ENCODE data around the gene FAXC. TPM values are rescaled to one million over a fixed set of nuclear protein-coding genes. Genes with fewer than 3 reads are reported as not detected.

FAXC gene
- total RNA-seq, 2 experiments from 2014 or later: not detected

DNA sequence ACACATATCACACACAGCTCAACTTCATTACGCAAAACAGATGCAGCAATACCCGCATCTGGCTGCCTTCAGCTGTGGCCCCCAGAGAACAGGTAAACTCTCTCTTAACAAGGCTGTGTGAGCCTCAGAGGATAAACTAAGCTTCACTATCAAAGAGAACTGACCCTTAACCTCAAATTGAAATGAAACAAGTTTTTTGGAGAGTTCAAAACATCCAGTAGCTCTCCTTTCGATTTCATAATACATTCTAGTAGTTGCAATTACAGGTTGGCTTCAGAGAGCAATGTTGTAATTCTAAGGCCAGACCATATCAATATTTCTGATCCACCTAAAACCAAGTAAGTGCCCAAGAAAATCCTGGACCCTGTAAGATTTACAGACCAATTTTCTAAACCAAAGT is 113.5 kb downstream of the FAXC start:
- Histone ChIP-seq H3K4me1 (ENCODE audit: insufficient read depth, low read length) (no peaks in the 10 kb centered on the region), H3K4me3 (ENCODE audit: low read length) (no peak overlapping the region), H3K27me3 (ENCODE audit: control insufficient read depth in 1 of 2, insufficient read depth in 2 of 2, low read length in 2 of 2) (peaks cover 0 to 3% of the 10 kb centered on the region in 2 experiments), H3K9me3 (ENCODE audit: control insufficient read depth in 1 of 2, insufficient read depth in 1 of 2, low read length in 2 of 2) (no peaks in the 10 kb centered on the region), H3K27ac (ENCODE audit: low read depth in 1 of 2, low read length in 2 of 2) (no peak overlapping the region), H3K36me3 (ENCODE audit: insufficient read depth, low read length) (no peaks in the 10 kb centered on the region)
- ChIA-PET POLR2A (no interaction called here), CTCF (no interaction called here)
- no peak overlapping the region for H3K4me3 Mint-ChIP-seq
- no peaks in the 10 kb centered on the region for H3K36me3 Mint-ChIP-seq (ENCODE audit: low read depth)
- intact Hi-C loops (cut with DNase I, micrococcal nuclease): no loop called here
- DNase-seq (no peak), ATAC-seq (ENCODE audit: poor library complexity) (no peak)
- H3K9me3 Mint-ChIP-seq: no peaks in the 10 kb centered on the region
- H3K27ac Mint-ChIP-seq: no peak overlapping the region
- no peak for TF ChIP-seq CTCF (IDR thresholded peaks at IDR 0.05)
- H3K4me1 Mint-ChIP-seq (ENCODE audit: low read depth): no peaks in the 10 kb centered on the region
- peaks cover 53% of the 10 kb centered on the region for H3K27me3 Mint-ChIP-seq

GRCh38 chr6:99233219-99233618 is 116.3 kb downstream of the FAXC start:
- no peaks in the 10 kb centered on the region for H3K9me3 Mint-ChIP-seq
- POLR2A ChIA-PET: no interaction called here

DNA sequence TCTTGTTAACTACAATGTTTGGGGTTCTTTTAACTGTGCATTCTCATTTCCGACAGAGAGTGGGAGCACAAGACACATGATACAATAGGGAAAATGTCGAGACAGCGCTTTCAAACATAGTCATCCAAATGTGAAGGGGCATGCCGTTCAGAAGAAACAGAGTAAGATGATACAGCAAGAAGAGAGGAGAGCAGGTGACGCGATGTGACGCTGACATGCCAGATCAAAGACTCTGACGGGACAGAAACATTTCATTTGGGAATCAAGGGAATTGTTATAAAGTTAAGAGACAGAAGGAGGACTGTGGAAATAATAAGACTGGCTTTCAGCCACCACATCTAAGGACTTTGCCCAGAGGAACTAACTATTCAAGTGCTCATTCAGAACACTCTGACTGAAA is 117.4 kb downstream of the FAXC start:
- Histone ChIP-seq H3K27me3 (ENCODE audit: control insufficient read depth in 1 of 2, insufficient read depth in 2 of 2, low read length in 2 of 2) (peaks cover 0 to 3% of the 10 kb centered on the region in 2 experiments), H3K4me1 (ENCODE audit: insufficient read depth, low read length) (no peaks in the 10 kb centered on the region), H3K9me3 (ENCODE audit: control insufficient read depth in 1 of 2, insufficient read depth in 1 of 2, low read length in 2 of 2) (no peaks in the 10 kb centered on the region), H3K27ac (ENCODE audit: low read depth in 1 of 2, low read length in 2 of 2) (no peak overlapping the region), H3K4me3 (ENCODE audit: low read length) (no peak overlapping the region), H3K36me3 (ENCODE audit: insufficient read depth, low read length) (no peaks in the 10 kb centered on the region)
- ChIA-PET POLR2A (no interaction called here), CTCF (no interaction called here)
- Mint-ChIP-seq H3K36me3 (ENCODE audit: low read depth) (no peaks in the 10 kb centered on the region), H3K4me3 (no peak overlapping the region), H3K9me3 (no peaks in the 10 kb centered on the region), H3K4me1 (ENCODE audit: low read depth) (no peaks in the 10 kb centered on the region), H3K27me3 (peaks cover 54% of the 10 kb centered on the region), H3K27ac (no peak overlapping the region)
- TF ChIP-seq CTCF (IDR thresholded peaks at IDR 0.05): no peak
- DNase-seq (no peak), ATAC-seq (ENCODE audit: poor library complexity) (no peak)
- intact Hi-C loops (cut with DNase I, micrococcal nuclease): no loop called here

More at GRCh38 chr6:99233219-99233618, 116.3 kb downstream of the FAXC start:
- H3K4me3 Mint-ChIP-seq: no peak overlapping the region
- no peak for DNase-seq
- Histone ChIP-seq H3K4me1 (ENCODE audit: insufficient read depth, low read length) (no peaks in the 10 kb centered on the region), H3K27me3 (ENCODE audit: control insufficient read depth in 1 of 2, insufficient read depth in 2 of 2, low read length in 2 of 2) (peaks cover 0 to 3% of the 10 kb centered on the region in 2 experiments), H3K4me3 (ENCODE audit: low read length) (no peak overlapping the region), H3K9me3 (ENCODE audit: control insufficient read depth in 1 of 2, insufficient read depth in 1 of 2, low read length in 2 of 2) (no peaks in the 10 kb centered on the region), H3K36me3 (ENCODE audit: insufficient read depth, low read length) (no peaks in the 10 kb centered on the region), H3K27ac (ENCODE audit: low read depth in 1 of 2, low read length in 2 of 2) (no peak overlapping the region)
- CTCF ChIA-PET: no interaction called here
- H3K4me1 Mint-ChIP-seq (ENCODE audit: low read depth): no peaks in the 10 kb centered on the region
- no peak overlapping the region for H3K27ac Mint-ChIP-seq
- intact Hi-C loops (cut with DNase I, micrococcal nuclease): no loop called here
- TF ChIP-seq CTCF (IDR thresholded peaks at IDR 0.05): no peak
- H3K27me3 Mint-ChIP-seq: peaks cover 50% of the 10 kb centered on the region
- ATAC-seq (ENCODE audit: poor library complexity): no peak
- H3K36me3 Mint-ChIP-seq (ENCODE audit: low read depth): no peaks in the 10 kb centered on the region
